Vagina (tissue), 2 donors: ENCODE results near the gene ZPLD1.

Source experiments
- CTCF ChIP-seq, 3 experiments: fragments of 450-650 bp in 2 of 3; fragments of 200-600 bp in 1 of 3; sonication (generic) in 1 of 3; IDR thresholded peaks; one replicate each; pipeline ENCODE4 v1.5.1; 2017 to 2019; ENCODE audit warnings: antibody characterized with exemption in 3 of 3, mild to moderate bottlenecking in 2 of 3, moderate library complexity in 2 of 3
- POLR2A ChIP-seq, 2 donors: fragments of 450-650 bp; IDR thresholded peaks; one replicate each; pipeline ENCODE4 v1.6.1; 2017; ENCODE audit warnings: antibody characterized with exemption in 2 of 2, mild to moderate bottlenecking in 2 of 2, moderate library complexity in 2 of 2
- POLR2AphosphoS5 ChIP-seq, 2 donors: sonication (generic); formaldehyde crosslinking; IDR thresholded peaks; one replicate each; pipeline ENCODE4 v1.9.0; 2017; ENCODE audit warnings: antibody characterized with exemption in 2 of 2, mild to moderate bottlenecking in 2 of 2, low read depth in 1 of 2; ENCODE audit not compliant: insufficient read depth in 1 of 2

- no peak for TF ChIP-seq CTCF (IDR thresholded peaks at IDR 0.05)
- TF ChIP-seq POLR2AphosphoS5 (IDR thresholded peaks at IDR 0.05; ENCODE audit: insufficient read depth in 1 of 2, low read depth in 1 of 2): no peak
- TF ChIP-seq POLR2A (IDR thresholded peaks at IDR 0.05): no peak
Measured at GRCh38 chr3:102449341-102449740, 14.5 kb downstream of the ZPLD1 start.
